Omental fat pad (tissue), 4 donors: ENCODE results near the gene CHST11. TPM values are rescaled to one million over a fixed set of nuclear protein-coding genes. Genes with fewer than 3 reads are reported as not detected.

Experiments used
- ATAC-seq: fragments of 150-250 bp; one replicate; pipeline ENCODE4 v1.9.1; 2016; ENCODE audit warnings: mild to moderate bottlenecking, moderate library complexity; ENCODE audit not compliant: low FRiP score
- DNase-seq: peaks from one replicate; pipeline ENCODE4 v3.0.0-alpha.2; 2019; ENCODE audit warnings: low spot score
- CTCF ChIP-seq, 3 donors: fragments of 450-650 bp; IDR thresholded peaks; one replicate each; pipeline ENCODE4 v1.5.1; 2016 to 2017; ENCODE audit warnings: antibody characterized with exemption in 3 of 3, mild to moderate bottlenecking in 3 of 3, moderate library complexity in 2 of 3
- total RNA-seq, 4 donors: library from RNA; depleted of rRNA; stranded (reverse); fragments of >200 nt; gene quantifications; one replicate each; pipeline ENCODE4 v1.1.0, GENCODE V29; 2016

CHST11 gene
- total RNA-seq, 4 donors from 2014 or later = 12.2 to 58.6 (median 30.1) TPM

- TF ChIP-seq CTCF (IDR thresholded peaks at IDR 0.05) = no peak
- no peak for DNase-seq
- ATAC-seq = no peak
Observed at GRCh38 chr12:104719700-104720338, 263.1 kb downstream of the CHST11 start.

- no peak for TF ChIP-seq CTCF (IDR thresholded peaks at IDR 0.05)
- no peak for DNase-seq
- no peak for ATAC-seq
Observed at GRCh38 chr12:104720339-104721038, 263.7 kb downstream of the CHST11 start.

- TF ChIP-seq CTCF (IDR thresholded peaks at IDR 0.05) = no peak
Observed at GRCh38 chr12:104721039-104721405, 264.3 kb downstream of the CHST11 start.

GRCh38 chr12:104721936-104722335, 265.2 kb downstream of the CHST11 start:
- ATAC-seq (no peak), DNase-seq (no peak)
- no peak for TF ChIP-seq CTCF (IDR thresholded peaks at IDR 0.05)

More at GRCh38 chr12:104721039-104721405, 264.3 kb downstream of the CHST11 start:
- ATAC-seq (no peak), DNase-seq (no peak)

GRCh38 chr12:104722601-104723534, 266.1 kb downstream of the CHST11 start:
- no peak for TF ChIP-seq CTCF (IDR thresholded peaks at IDR 0.05)
- DNase-seq (no peak), ATAC-seq (no peak)

- DNase-seq (no peak), ATAC-seq (no peak)
- TF ChIP-seq CTCF (IDR thresholded peaks at IDR 0.05) = no peak
Observed at GRCh38 chr12:104723895-104724294, 267.1 kb downstream of the CHST11 start.
